ENCODE data around the gene FGF14.

DNA sequence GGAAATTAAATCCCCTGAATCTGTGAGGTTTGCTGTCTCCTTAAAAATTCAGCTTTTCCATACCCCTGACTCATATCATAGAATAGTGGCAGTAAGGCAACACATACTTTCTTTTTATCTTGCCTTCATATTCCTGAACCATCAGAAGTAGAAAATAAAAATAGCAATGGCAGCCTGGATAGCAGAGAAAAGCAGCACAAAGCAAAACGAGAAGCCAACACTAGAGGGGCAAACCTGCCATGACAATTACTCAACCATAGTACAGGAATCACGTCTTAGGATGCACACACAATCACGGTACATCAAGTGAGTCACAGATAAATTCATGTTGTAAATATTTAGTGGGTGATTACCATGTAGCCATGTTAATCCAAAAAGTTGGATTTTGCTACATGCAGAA lies 606.4 kb downstream of the FGF14 start:
- TF ChIP-seq, protein P1, sequence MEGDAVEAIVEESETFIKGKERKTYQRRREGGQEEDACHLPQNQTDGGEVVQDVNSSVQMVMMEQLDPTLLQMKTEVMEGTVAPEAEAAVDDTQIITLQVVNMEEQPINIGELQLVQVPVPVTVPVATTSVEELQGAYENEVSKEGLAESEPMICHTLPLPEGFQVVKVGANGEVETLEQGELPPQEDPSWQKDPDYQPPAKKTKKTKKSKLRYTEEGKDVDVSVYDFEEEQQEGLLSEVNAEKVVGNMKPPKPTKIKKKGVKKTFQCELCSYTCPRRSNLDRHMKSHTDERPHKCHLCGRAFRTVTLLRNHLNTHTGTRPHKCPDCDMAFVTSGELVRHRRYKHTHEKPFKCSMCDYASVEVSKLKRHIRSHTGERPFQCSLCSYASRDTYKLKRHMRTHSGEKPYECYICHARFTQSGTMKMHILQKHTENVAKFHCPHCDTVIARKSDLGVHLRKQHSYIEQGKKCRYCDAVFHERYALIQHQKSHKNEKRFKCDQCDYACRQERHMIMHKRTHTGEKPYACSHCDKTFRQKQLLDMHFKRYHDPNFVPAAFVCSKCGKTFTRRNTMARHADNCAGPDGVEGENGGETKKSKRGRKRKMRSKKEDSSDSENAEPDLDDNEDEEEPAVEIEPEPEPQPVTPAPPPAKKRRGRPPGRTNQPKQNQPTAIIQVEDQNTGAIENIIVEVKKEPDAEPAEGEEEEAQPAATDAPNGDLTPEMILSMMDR (IDR thresholded peaks at IDR 0.05; ENCODE audit: low read depth, low read length, poor library complexity, severe bottlenecking), result no peak
- no peak for TF ChIP-seq EZH2phosphoT487 (IDR thresholded peaks at IDR 0.05; ENCODE audit: borderline replicate concordance, low read length)

Measured in DOHH2 (cell line).